Breast epithelium (tissue), 4 donors: ENCODE results near the gene HCFC1R1. TPM values are rescaled to one million over a fixed set of nuclear protein-coding genes. Genes with fewer than 3 reads are reported as not detected.
"Not testable (repeated sequence)": the region's sequence is repeated elsewhere in the genome, so short reads cannot be mapped to it uniquely, and the experiment has no call there.

Experiments used
- DNase-seq, 2 donors: peaks; one replicate each; pipeline ENCODE4 v3.0.0-alpha.2; 2019; ENCODE audit warnings: low spot score in 2 of 2
- H3K27ac ChIP-seq, 2 donors: fragments of 200-600 bp; sonication (generic) in 1 of 2; one replicate each; pipeline ENCODE4 v1.5.1; 2016 to 2019; ENCODE audit warnings: mild to moderate bottlenecking in 1 of 2
- H3K27me3 ChIP-seq, 2 donors: fragments of 200-600 bp; sonication (generic) in 1 of 2; one replicate each; pipeline versions ENCODE4 v1.5.1 to v1.6.0; 2017 to 2019; ENCODE audit warnings: control low read depth in 1 of 2, mild to moderate bottlenecking in 1 of 2
- H3K36me3 ChIP-seq: fragments of 200-600 bp; one replicate; pipeline ENCODE4 v1.5.1; 2019
- H3K4me1 ChIP-seq, 2 donors: fragments of 200-600 bp; sonication (generic); one replicate each; pipeline ENCODE4 v1.5.1; 2016 to 2019; ENCODE audit warnings: control low read depth in 1 of 2
- H3K4me3 ChIP-seq, 3 donors: fragments of 200-600 bp; sonication (generic); 1 replicate in 2 of 3; 2 replicates in 1 of 3; pipeline ENCODE4 v1.5.1; 2016 to 2019; ENCODE audit warnings: mild to moderate bottlenecking in 3 of 3, moderate library complexity in 2 of 3
- H3K9me3 ChIP-seq, 2 donors: fragments of 200-600 bp; sonication (generic) in 1 of 2; one replicate each; pipeline ENCODE4 v1.5.1; 2016 to 2019; ENCODE audit warnings: control low read depth in 1 of 2
- POLR2A ChIP-seq: fragments of 450-650 bp; IDR thresholded peaks from one replicate; pipeline ENCODE4 v1.6.1; 2016; ENCODE audit warnings: antibody characterized with exemption, mild to moderate bottlenecking, moderate library complexity
- POLR2AphosphoS5 ChIP-seq, 3 donors: sonication (generic); formaldehyde crosslinking; IDR thresholded peaks; one replicate each; pipeline ENCODE4 v1.6.1; 2017; ENCODE audit warnings: antibody characterized with exemption in 3 of 3
- intact Hi-C: fragments of 100-400 bp; cut with DNase I; formaldehyde crosslinking; loops from one replicate; pipeline ENCODE4 v1.15.1; 2023; ENCODE audit warnings: low total_unique reads
- total RNA-seq, 3 donors: library from RNA; depleted of rRNA; stranded (reverse); fragments of >200 nt; gene quantifications; one replicate each; pipeline ENCODE4 v1.1.0, GENCODE V29; 2016
- TF ChIP-seq, protein P1 (sequence below), 3 donors: fragments of 450-650 bp; IDR thresholded peaks; one replicate each; pipeline ENCODE4 v1.5.1; 2016 to 2017; ENCODE audit warnings: antibody characterized with exemption in 3 of 3, mild to moderate bottlenecking in 3 of 3, moderate library complexity in 3 of 3

Gene HCFC1R1
- total RNA-seq, 3 donors from 2014 or later: 8.8 to 26.5 (median 17.3) TPM

- DNase-seq: no peak
- intact Hi-C loops: loop anchor here (10.0 kb wide), 1 partner anchor 110 kb away; no protein-coding TSS in a partner anchor
- Histone ChIP-seq H3K4me3 (no peak overlapping the region), H3K36me3 (no peaks in the 10 kb centered on the region), H3K4me1 (no peaks in the 10 kb centered on the region), H3K27me3 (no peaks in the 10 kb centered on the region), H3K27ac (no peak overlapping the region), H3K9me3 (no peaks in the 10 kb centered on the region)
- TF ChIP-seq POLR2AphosphoS5 (IDR thresholded peaks at IDR 0.05) (no peak), POLR2A (no peak)
- TF ChIP-seq, protein P1, sequence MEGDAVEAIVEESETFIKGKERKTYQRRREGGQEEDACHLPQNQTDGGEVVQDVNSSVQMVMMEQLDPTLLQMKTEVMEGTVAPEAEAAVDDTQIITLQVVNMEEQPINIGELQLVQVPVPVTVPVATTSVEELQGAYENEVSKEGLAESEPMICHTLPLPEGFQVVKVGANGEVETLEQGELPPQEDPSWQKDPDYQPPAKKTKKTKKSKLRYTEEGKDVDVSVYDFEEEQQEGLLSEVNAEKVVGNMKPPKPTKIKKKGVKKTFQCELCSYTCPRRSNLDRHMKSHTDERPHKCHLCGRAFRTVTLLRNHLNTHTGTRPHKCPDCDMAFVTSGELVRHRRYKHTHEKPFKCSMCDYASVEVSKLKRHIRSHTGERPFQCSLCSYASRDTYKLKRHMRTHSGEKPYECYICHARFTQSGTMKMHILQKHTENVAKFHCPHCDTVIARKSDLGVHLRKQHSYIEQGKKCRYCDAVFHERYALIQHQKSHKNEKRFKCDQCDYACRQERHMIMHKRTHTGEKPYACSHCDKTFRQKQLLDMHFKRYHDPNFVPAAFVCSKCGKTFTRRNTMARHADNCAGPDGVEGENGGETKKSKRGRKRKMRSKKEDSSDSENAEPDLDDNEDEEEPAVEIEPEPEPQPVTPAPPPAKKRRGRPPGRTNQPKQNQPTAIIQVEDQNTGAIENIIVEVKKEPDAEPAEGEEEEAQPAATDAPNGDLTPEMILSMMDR (IDR thresholded peaks at IDR 0.05): no peak
These were observed 31.4 kb upstream of the HCFC1R1 start for GRCh38 chr16:3054965-3055733.

GRCh38 chr16:3053330-3053710 is 29.6 kb upstream of the HCFC1R1 start:
- not testable (repeated sequence) for DNase-seq, H3K9me3 ChIP-seq, H3K4me3 ChIP-seq, H3K4me1 ChIP-seq, H3K27ac ChIP-seq, H3K27me3 ChIP-seq, H3K36me3 ChIP-seq
- intact Hi-C loops: loop anchor here (10.0 kb wide), 1 partner anchor 111 kb away; no protein-coding TSS in a partner anchor

- H3K27ac ChIP-seq, H3K36me3 ChIP-seq, H3K27me3 ChIP-seq, H3K4me3 ChIP-seq, H3K4me1 ChIP-seq, DNase-seq, H3K9me3 ChIP-seq: not testable (repeated sequence)
- intact Hi-C loops: loop anchor here (10.0 kb wide), 1 partner anchor 112 kb away; no protein-coding TSS in a partner anchor
These were observed 29.0 kb upstream of the HCFC1R1 start for GRCh38 chr16:3052571-3053329.

DNA sequence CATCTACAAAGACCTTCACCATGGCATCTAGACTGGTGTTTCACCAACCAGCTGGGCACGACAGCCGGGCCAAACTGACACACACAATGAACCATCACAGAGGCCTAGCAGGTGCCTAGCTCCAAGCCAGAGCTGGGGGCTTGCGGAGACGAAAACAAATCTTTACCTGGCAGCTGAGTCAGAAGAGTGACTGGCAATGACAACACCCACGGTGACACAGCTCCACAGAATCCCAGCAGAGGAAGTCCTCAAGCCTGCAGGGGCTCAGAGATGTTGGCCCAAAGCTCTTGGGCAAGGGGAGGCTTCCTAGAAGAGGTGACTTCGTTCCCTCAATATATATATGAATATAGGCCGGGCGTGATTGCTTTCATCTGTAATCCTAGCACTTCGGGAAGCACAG is 27.8 kb upstream of the HCFC1R1 start:
- H3K27ac ChIP-seq: no peak overlapping the region
- H3K9me3 ChIP-seq: no peaks in the 10 kb centered on the region
- intact Hi-C loops: loop anchor here (10.0 kb wide), 1 partner anchor 113 kb away; no protein-coding TSS in a partner anchor
- H3K4me3 ChIP-seq: no peak overlapping the region
- no peaks in the 10 kb centered on the region for H3K4me1 ChIP-seq
- no peaks in the 10 kb centered on the region for H3K36me3 ChIP-seq
- TF ChIP-seq POLR2A (no peak), POLR2AphosphoS5 (IDR thresholded peaks at IDR 0.05) (no peak)
- TF ChIP-seq, protein P1 (IDR thresholded peaks at IDR 0.05): no peak
- DNase-seq: no peak
- H3K27me3 ChIP-seq: peaks cover 0 to 11% of the 10 kb centered on the region in 2 donors

DNA sequence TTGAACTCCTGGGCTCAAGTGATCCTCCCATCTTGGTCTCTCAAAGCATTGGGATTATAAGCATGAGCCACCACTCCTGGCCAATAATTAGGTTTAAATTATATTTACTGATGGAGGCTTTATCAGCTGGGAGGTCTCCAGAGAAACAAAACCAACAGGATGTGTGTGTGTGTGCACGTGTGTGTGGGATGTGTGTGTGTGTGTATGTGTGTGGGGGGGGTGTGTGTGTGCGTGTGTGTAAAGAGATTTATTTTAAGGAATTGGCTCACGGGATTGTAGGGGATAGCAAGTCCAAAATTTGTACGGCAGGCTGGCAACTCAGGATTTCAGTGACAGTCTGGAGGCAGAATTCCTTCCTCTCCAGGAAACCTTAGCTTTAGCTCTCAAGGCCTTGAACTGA is 27.3 kb upstream of the HCFC1R1 start:
- DNase-seq: no peak
- Histone ChIP-seq H3K27ac (no peak overlapping the region), H3K4me3 (no peak overlapping the region), H3K9me3 (no peaks in the 10 kb centered on the region), H3K27me3 (peaks cover under 1 to 16% of the 10 kb centered on the region in 2 donors), H3K4me1 (peaks cover under 1 to 2% of the 10 kb centered on the region in 2 donors), H3K36me3 (no peaks in the 10 kb centered on the region)
- TF ChIP-seq, protein P1 (IDR thresholded peaks at IDR 0.05): no peak
- TF ChIP-seq POLR2A (no peak), POLR2AphosphoS5 (IDR thresholded peaks at IDR 0.05) (no peak)
- intact Hi-C loops: loop anchor here (10.0 kb wide), 1 partner anchor 114 kb away; no protein-coding TSS in a partner anchor

DNA sequence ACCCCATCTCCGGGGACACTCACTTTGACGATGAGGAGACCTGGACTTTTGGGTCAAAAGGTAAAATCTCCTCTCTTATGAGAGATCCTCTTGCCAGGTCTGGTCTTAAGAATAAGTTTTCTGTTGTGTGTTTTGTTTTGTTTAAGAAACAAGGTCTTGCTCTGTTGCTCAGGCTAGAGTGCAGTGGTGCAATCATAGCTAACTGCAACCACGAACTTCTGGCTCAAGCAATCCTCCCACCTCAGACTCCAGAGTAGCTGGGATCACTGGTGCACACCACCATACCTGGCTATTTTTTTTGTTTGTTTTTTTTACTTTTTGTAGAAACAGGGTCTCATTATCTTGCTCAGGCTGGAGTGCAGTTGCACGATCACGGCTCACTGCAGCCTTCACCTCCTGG is 26.7 kb upstream of the HCFC1R1 start:
- no peak overlapping the region for H3K27ac ChIP-seq

More for the DNA sequence above, 26.7 kb upstream of the HCFC1R1 start:
- peaks cover 5 to 21% of the 10 kb centered on the region in 2 donors for H3K27me3 ChIP-seq
- H3K4me3 ChIP-seq: no peak overlapping the region
- no peaks in the 10 kb centered on the region for H3K36me3 ChIP-seq
- TF ChIP-seq POLR2AphosphoS5 (IDR thresholded peaks at IDR 0.05) (no peak), POLR2A (no peak)
- TF ChIP-seq, protein P1 (IDR thresholded peaks at IDR 0.05): no peak
- H3K9me3 ChIP-seq: no peaks in the 10 kb centered on the region
- peaks cover 6% of the 10 kb centered on the region in 2 donors for H3K4me1 ChIP-seq
- intact Hi-C loops: loop anchor here (10.0 kb wide), 1 partner anchor 114 kb away; no protein-coding TSS in a partner anchor
- no peak for DNase-seq
